IMR-90 (cell line): ENCODE measurements around the gene MAP3K8. TPM values are rescaled to one million over a fixed set of nuclear protein-coding genes. Genes with fewer than 3 reads are reported as not detected.
"Not testable (repeated sequence)": the region's sequence is repeated elsewhere in the genome, so short reads cannot be mapped to it uniquely, and the experiment has no call there.

ENCODE experiments used
- ATAC-seq: fragments of 200-7000 bp; cut with Tn5 transposase; 2 replicates; pipeline ENCODE4 v1.9.1; 2020; ENCODE audit warnings: low read depth, mild to moderate bottlenecking, moderate library complexity
- BruUV-seq: library from RNA; stranded (reverse); fragments of 400-500 nt; replicated peaks from 2 replicates; lab custom pipeline; 2021; lab: Mats Ljungman, UMichigan
- CTCF ChIA-PET: fragments of 300-600 bp; formaldehyde crosslinking; extraction: SDS; loops from one replicate; lab custom pipeline; 2021; ENCODE audit warnings: antibody characterized with exemption; lab: Yijun Ruan, JAX
- POLR2A ChIA-PET: fragments of 300-600 bp; sonication (Branson Sonifier 250); formaldehyde crosslinking; loops from one replicate; lab custom pipeline; 2022; ENCODE audit warnings: antibody characterized with exemption; ENCODE audit not compliant: unreplicated experiment; lab: Charles Lee
- DNase-seq: peaks from one replicate; pipeline ENCODE4 v3.0.0; 2013
- H2AFZ ChIP-seq: replicated peaks from 2 replicates; pipeline ENCODE3; 2013; ENCODE audit warnings: low read length, mild to moderate bottlenecking; ENCODE audit not compliant: poor library complexity
- H2AK5ac ChIP-seq: 2 replicates; pipeline ENCODE4 v1.6.1; 2013; ENCODE audit warnings: low read depth, low read length, inconsistent platforms
- H2AK9ac ChIP-seq: replicated peaks from 2 replicates; pipeline ENCODE3; 2013; ENCODE audit warnings: mild to moderate bottlenecking, low read depth, low read length, moderate library complexity; ENCODE audit not compliant: poor library complexity
- H2BK120ac ChIP-seq: 2 replicates; pipeline ENCODE4 v1.6.1; 2013; ENCODE audit warnings: low read depth, low read length, inconsistent platforms
- H2BK15ac ChIP-seq: 3 replicates; pipeline ENCODE4 v1.6.1; 2013; ENCODE audit warnings: low read depth, low read length, inconsistent platforms
- H2BK20ac ChIP-seq: 2 replicates; pipeline ENCODE4 v1.6.1; 2013; ENCODE audit warnings: low read depth, mild to moderate bottlenecking, inconsistent platforms, low read length, moderate library complexity
- H2BK5ac ChIP-seq: 2 replicates; pipeline ENCODE4 v1.6.1; 2013; ENCODE audit warnings: mild to moderate bottlenecking, low read depth, low read length, inconsistent platforms; ENCODE audit not compliant: poor library complexity, severe bottlenecking
- H3K14ac ChIP-seq: replicated peaks from 2 replicates; pipeline ENCODE4 v1.6.1; 2013; ENCODE audit warnings: low read depth, low read length, inconsistent platforms
- H3K18ac ChIP-seq: 2 replicates; pipeline ENCODE4 v1.6.1; 2013; ENCODE audit warnings: low read depth, low read length, control low read depth
- H3K23ac ChIP-seq: 2 replicates; pipeline ENCODE4 v1.6.1; 2013; ENCODE audit warnings: low read depth, low read length, inconsistent platforms
- H3K27ac ChIP-seq: 2 replicates; pipeline ENCODE4 v1.5.1; 2013; ENCODE audit warnings: mild to moderate bottlenecking, control low read depth, low read length; ENCODE audit not compliant: insufficient read depth
- H3K27me3 ChIP-seq: 2 replicates; pipeline ENCODE4 v1.6.1; 2013; ENCODE audit warnings: low read length; ENCODE audit not compliant: control insufficient read depth, insufficient read depth
- H3K36me3 ChIP-seq: 2 replicates; pipeline ENCODE4 v1.6.1; 2013; ENCODE audit warnings: low read length, mixed read lengths; ENCODE audit not compliant: control insufficient read depth, insufficient read depth
- H3K4ac ChIP-seq: 2 replicates; pipeline ENCODE4 v1.6.1; 2013; ENCODE audit warnings: low read depth, low read length, inconsistent platforms
- H3K4me1 ChIP-seq: 2 replicates; pipeline ENCODE4 v1.6.1; 2013; ENCODE audit warnings: low read length, mixed read lengths; ENCODE audit not compliant: control insufficient read depth, insufficient read depth
- H3K4me2 ChIP-seq: 2 replicates; pipeline ENCODE4 v1.6.1; 2013; ENCODE audit warnings: low read depth, mild to moderate bottlenecking, control low read depth, low read length, moderate library complexity
- H3K4me3 ChIP-seq: 2 replicates; pipeline ENCODE4 v1.5.1; 2013; ENCODE audit warnings: low read depth, mild to moderate bottlenecking, control low read depth, low read length, moderate library complexity; ENCODE audit not compliant: insufficient read depth
- H3K56ac ChIP-seq: 2 replicates; pipeline ENCODE4 v1.6.1; 2013; ENCODE audit warnings: low read length, inconsistent platforms; ENCODE audit not compliant: insufficient read depth; ENCODE audit errors: extremely low read depth
- H3K79me1 ChIP-seq, 2 experiments: 2 replicates each; pipeline ENCODE4 v1.6.1; 2013; ENCODE audit warnings: low read length in 2 of 2, inconsistent platforms in 1 of 2, low read depth in 1 of 2
- H3K9ac ChIP-seq: 2 replicates; pipeline ENCODE4 v1.6.1; 2013; ENCODE audit warnings: low read depth, low read length, control low read depth
- H3K9me1 ChIP-seq: 2 replicates; pipeline ENCODE4 v1.6.1; 2013; ENCODE audit warnings: low read length, inconsistent platforms; ENCODE audit not compliant: insufficient read depth
- H3K9me3 ChIP-seq: 2 replicates; pipeline ENCODE4 v1.6.1; 2013; ENCODE audit warnings: low read length; ENCODE audit not compliant: control insufficient read depth, insufficient read depth
- H4K20me1 ChIP-seq: 2 replicates; pipeline ENCODE4 v1.6.1; 2013; ENCODE audit warnings: low read length, inconsistent platforms; ENCODE audit not compliant: insufficient read depth
- H4K5ac ChIP-seq: 2 replicates; pipeline ENCODE4 v1.6.1; 2013; ENCODE audit warnings: mild to moderate bottlenecking, low read depth, low read length, control low read depth
- H4K8ac ChIP-seq, 2 experiments: 2 replicates each; pipeline ENCODE4 v1.6.1; 2013; ENCODE audit warnings: low read depth in 2 of 2, low read length in 2 of 2, control low read depth in 1 of 2, inconsistent platforms in 1 of 2
- H4K91ac ChIP-seq: 2 replicates; pipeline ENCODE4 v1.6.1; 2013; ENCODE audit warnings: low read depth, low read length, inconsistent platforms; ENCODE audit not compliant: insufficient read depth
- FOS ChIP-seq: fragments of 150-350 bp; IDR thresholded peaks from 2 replicates; pipeline ENCODE4 v1.6.1; 2016; ENCODE audit warnings: low read depth, low read length
- WGBS, 2 experiments: methylation state at CpG; one replicate each; pipeline versions ENCODE4 v1.1.5 to v1.1.7; 2013; ENCODE audit warnings: missing lambda C conversion rate in 2 of 2; ENCODE audit not compliant: insufficient read length in 1 of 2; ENCODE audit errors: extremely low coverage in 2 of 2; 5-methylcytosine and 5-hydroxymethylcytosine counted together
- dilution Hi-C: fragments of 300-500 bp; cut with HindIII; formaldehyde crosslinking; loops from one replicate; pipeline ENCODE4 v1.14.3; 2018; ENCODE audit warnings: low sequenced_read_pairs; ENCODE audit not compliant: unreplicated experiment
- in situ Hi-C: fragments of 300-500 bp; cut with MboI; formaldehyde crosslinking; loops from 3 replicates; pipeline ENCODE4 v1.14.3; 2019; ENCODE audit warnings: low sequenced_read_pairs, inconsistent platforms, mixed read lengths
- intact Hi-C: fragments of 100-400 bp; cut with micrococcal nuclease; formaldehyde crosslinking; loops from 2 replicates; pipeline ENCODE4 v1.10.0; 2022
- polyA plus RNA-seq, 3 experiments: library from polyadenylated mRNA; depleted of rRNA; stranded (reverse); fragments of >200 nt; gene quantifications; 2 replicates each; pipeline ENCODE4 v1.2.3, GENCODE V29; 2012; ENCODE audit warnings: low replicate concordance in 1 of 3
- total RNA-seq: library from RNA; depleted of rRNA; stranded (reverse); fragments of >200 nt; gene quantifications from 2 replicates; pipeline ENCODE4 v1.2.3, GENCODE V29; 2012
- TF ChIP-seq, protein P1 (sequence below): fragments of 150-350 bp; IDR thresholded peaks from 2 replicates; pipeline ENCODE4 v1.6.1; 2017; ENCODE audit warnings: mild to moderate bottlenecking, antibody characterized with exemption, low read length, low read depth

Gene MAP3K8
- total and polyA plus RNA-seq, 2 of the 4 experiments (the other 2 are of a cell fraction), result 1.8 to 2.6 TPM

DNA sequence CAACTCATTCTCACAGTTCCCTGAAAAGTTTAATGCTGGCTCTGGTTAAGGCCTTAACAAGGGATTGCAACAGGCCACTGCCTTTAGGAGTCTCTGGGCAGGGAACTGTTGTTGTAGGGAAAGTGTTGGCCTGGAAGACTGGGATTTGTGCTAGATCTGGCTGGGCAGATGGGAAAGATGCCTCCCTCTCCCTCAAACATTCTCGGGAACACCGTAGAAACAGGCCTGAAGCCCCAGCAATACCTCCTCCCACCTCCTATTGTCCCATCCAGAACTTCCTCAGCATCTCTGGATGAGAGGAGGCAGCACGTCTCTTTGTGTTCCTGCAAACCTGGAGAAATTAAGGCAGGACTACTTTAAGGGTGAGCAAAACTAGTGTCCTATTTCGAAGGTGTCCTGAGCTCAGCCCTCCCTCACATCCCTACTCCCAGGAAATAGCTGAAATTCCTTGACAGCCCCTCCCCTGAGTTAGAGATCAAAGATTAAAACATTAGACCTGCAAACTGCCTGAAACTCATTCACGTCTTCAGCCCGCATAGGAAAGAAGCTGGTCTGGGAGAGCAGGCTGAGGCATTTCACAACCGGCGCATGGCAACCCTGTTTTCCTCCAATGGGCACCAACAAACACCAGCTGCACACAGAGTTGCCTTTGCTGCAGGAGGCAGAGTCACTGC, 10.9 kb upstream of the MAP3K8 start (continued):
- TF ChIP-seq, protein P1, sequence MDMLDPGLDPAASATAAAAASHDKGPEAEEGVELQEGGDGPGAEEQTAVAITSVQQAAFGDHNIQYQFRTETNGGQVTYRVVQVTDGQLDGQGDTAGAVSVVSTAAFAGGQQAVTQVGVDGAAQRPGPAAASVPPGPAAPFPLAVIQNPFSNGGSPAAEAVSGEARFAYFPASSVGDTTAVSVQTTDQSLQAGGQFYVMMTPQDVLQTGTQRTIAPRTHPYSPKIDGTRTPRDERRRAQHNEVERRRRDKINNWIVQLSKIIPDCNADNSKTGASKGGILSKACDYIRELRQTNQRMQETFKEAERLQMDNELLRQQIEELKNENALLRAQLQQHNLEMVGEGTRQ, result no peak

DNA sequence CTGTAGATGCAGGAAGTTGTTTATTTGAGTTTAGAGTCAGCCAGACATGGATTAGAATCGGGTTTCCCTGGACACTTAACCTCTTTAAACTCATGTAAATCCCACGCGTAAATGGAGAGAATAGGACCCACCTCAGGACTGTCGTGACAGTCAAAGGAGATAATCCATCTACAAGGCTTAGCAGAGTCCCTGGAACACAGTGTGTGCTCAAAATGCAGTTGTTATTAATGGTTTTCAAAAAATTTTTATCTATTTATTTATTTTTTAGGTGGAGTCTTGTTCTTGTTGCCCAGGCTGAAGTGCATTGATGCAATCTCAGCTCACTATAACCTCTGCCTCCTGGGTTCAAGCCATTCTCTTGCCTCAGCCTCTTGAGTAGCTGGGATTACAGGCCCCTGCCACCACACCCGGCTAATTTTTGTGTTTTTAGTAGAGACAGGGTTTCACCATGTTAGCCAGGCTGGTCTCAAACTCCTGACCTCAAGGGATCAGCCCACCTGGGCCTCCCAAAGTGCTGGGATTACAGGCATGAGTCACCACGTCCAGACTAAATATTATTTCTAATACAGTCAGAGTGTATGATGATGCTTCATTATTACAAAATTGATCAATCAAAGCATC, 10.2 kb upstream of the MAP3K8 start:
- Histone ChIP-seq H3K4me1 (peaks cover 10% of the 10 kb centered on the region), H3K18ac (peak overlapping the region; percentile 37; the same call in 1 of the 2 replicates), H3K4ac (peak overlapping the region; percentile 43; the same call in 1 of the 2 replicates), H2BK5ac (peak overlapping the region; percentile 69), H3K4me2 (peak overlapping the region; percentile 44), H3K9me1 (peaks cover 15% of the 10 kb centered on the region), H3K27ac (peak overlapping the region; percentile 33; the same call in 1 of the 2 replicates), H2AFZ (peak overlapping the region; percentile 79)
- POLR2A ChIA-PET, H3K27me3 ChIP-seq, H4K20me1 ChIP-seq, H4K5ac ChIP-seq, H3K79me1 ChIP-seq, H3K4me3 ChIP-seq, H3K56ac ChIP-seq, H3K36me3 ChIP-seq, H2BK20ac ChIP-seq, H2BK15ac ChIP-seq, H3K9me3 ChIP-seq, H2AK5ac ChIP-seq, dilution Hi-C loops, H2AK9ac ChIP-seq, BruUV-seq, H3K9ac ChIP-seq, H4K91ac ChIP-seq, H2BK120ac ChIP-seq, H4K8ac ChIP-seq, in situ Hi-C loops, H3K14ac ChIP-seq, H3K23ac ChIP-seq: not testable (repeated sequence)
- CTCF ChIA-PET, result interaction anchor here (0.6 to 1.3 kb wide), 3 partner anchors 10 to 247 kb away, joined by 5 to 6 read pairs (median 5); partner anchors contain the start of gene MAP3K8
- DNase-seq, result peak; percentile 35
- intact Hi-C loops, result loop anchor here (1.0 kb wide), 1 partner anchor 11 kb away; the partner anchor contains the start of gene MAP3K8
- WGBS, 2 experiments, result no CpG with 5 or more reads among the region's 6 CpGs
- peak; percentile 60; the same call in 1 of the 2 replicates for TF ChIP-seq FOS
- ATAC-seq, result peak; percentile 31
